GM18526 (cell line): Measurements from ENCODE around the gene FSTL4.

Experiments used
- POLR2A ChIP-seq: IDR thresholded peaks from 3 replicates; pipeline ENCODE4 v1.6.1; 2011; ENCODE audit not compliant: insufficient read length; ENCODE audit errors: extremely low read depth

The FSTL4 gene

GRCh38 chr5:133397348-133397747 lies 215.0 kb downstream of the FSTL4 start:
- TF ChIP-seq POLR2A: no peak

- no peak for TF ChIP-seq POLR2A
Observed at GRCh38 chr5:133396814-133397213, 215.5 kb downstream of the FSTL4 start.

GRCh38 chr5:133396187-133396741 lies 216.1 kb downstream of the FSTL4 start:
- TF ChIP-seq POLR2A: no peak

DNA sequence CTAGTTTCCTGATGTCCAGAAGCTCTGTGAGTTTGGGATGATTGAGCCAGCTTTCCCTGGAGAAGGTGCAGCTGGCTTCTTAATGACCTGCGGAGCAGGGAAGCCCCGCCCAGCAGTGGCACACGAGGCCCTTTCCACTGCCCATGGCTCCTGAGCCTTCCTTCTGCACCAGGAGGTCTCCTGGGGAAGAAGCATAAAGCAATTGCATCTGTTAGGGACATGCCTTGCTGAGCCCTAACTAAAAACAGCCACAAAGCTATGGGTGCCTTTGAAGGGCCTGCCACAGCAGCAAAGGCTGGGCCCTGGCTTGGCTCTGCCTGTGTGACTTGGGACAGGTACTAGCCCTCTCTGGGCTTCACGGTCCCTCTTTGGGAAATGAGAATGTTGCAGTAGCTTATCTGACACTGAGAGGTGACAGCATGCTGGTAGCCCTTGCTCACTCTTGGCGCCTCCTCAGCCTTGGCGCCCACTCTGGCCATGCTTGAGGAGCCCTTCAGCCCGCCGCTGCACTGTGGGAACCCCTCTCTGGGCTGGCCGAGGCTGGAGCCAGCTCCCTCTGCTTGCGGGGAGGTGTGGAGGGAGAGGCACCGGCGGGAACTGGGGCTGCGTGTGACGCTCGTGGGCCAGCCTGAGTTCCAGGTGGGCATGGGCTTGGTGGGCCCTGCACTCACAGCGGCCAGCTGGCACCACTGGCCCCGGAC lies 218.4 kb downstream of the FSTL4 start:
- TF ChIP-seq POLR2A: no peak

DNA sequence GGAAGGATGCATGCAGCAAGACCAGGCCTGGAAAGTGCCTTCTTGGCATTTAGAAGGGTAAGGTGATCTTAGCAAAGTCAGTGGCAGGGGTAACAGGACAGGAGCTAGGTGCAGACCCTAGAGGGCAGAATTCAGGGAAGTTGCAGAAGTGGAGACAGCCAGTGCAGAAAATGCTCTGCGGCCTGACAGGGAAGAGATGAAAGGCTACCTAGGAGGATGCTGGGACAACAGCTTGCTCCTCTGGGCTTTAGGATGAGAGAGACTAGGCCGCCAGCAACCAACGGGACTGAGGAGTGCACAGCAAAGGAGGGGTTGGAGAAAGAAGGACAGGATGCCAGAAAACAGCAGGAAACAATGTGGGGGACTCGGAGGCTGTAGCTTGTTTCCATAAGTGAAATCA lies 219.9 kb downstream of the FSTL4 start:
- TF ChIP-seq POLR2A: no peak

DNA sequence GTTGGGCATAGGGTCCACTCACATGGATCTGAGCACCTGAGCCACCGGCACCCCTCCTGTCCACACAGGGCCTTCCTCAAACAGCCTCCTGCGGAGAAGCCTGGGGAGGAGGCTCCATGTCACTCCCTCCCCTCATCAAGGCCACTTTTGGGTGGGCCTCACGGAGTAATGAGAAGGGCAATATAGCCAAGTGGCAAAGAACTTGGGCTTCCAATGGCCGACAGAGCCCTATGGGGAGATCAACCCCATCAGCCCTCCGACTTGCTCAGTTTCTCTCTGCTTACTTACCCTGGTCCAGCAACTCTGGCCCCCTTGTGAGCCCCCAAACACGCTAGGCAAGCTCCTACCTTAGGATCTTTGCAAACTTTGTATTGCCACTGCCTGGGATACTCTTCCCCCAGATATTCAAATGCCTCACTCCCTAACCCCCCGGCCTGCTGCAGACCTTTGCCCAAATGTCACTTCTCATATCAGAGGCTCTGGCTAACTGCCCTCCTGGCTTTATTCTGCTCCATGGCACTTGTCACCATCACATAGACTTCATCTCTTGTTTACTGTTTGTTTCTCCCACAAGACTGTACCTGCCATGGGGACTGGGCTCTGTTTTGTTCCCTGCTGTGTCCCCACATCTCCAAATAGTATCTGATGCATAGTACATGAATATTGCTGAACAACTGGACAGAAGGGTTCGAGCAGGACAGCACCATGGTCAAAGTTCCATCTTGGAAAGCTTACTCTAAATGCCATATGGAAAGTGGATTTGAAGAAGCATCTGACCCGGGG lies 220.8 kb downstream of the FSTL4 start:
- TF ChIP-seq POLR2A: no peak

GRCh38 chr5:133390416-133391353 lies 221.7 kb downstream of the FSTL4 start:
- no peak for TF ChIP-seq POLR2A

DNA sequence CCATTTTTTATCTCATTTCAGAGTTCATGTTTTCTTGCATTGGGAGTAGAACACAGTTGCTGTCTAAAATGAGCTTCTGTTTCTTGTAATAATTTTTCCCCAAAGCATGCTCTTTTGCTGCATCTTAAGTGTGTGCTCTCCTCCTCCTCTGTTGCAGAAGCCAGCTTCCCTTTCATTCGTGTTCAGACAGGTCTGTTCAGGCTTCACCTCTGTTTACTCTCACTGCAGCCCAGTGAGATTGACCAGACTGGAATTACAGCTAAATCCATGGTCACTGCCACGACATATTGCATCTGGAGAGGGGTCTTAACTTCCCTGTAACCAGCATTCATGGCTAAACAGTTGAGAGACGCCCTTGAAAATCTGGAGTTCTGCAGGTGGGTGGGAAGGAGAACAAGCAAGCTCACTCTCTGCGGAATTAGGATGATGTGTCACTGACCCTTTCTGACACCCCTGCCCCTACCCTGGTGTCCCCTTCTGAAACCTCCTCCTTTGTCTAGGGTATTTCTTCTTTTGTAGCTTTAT lies 223.2 kb downstream of the FSTL4 start:
- no peak for TF ChIP-seq POLR2A

DNA sequence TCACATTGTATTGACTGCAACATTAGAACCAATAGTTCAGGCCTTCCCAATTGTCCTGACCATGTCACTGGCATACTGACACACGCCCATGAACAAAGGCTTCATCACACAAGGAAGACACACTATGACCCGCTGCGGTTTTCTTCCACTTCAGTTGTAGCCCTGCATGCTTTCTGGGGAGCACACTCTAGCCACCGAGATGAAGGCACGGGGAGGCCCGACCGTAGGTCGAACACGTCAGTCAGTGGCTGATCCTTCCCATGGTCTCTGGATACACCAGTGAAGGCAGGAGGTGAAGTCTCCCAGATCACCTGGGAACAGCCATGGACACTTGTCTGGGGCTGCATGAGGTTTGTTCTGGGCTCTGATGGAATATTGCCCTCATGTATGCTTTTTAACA lies 224.7 kb downstream of the FSTL4 start:
- TF ChIP-seq POLR2A: no peak

DNA sequence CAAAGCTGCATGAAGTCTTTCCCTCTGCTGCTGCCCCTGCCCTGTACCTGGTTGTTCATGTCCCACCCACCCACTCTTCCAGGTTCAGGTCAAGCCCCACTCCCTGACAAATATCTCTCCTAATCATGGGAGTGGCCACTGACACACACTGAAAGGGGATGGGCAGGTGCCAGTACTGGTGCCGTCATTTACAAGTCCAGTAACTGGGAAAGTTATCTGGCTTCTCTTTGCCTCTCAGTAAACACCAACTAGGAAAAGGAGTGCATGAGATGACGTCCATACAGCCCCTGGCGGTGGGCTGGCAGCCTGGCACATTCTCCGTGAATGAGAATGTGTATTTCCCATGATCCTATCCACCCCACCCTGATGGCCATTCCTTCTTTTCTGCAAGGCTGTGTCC lies 225.2 kb downstream of the FSTL4 start:
- TF ChIP-seq POLR2A: no peak

DNA sequence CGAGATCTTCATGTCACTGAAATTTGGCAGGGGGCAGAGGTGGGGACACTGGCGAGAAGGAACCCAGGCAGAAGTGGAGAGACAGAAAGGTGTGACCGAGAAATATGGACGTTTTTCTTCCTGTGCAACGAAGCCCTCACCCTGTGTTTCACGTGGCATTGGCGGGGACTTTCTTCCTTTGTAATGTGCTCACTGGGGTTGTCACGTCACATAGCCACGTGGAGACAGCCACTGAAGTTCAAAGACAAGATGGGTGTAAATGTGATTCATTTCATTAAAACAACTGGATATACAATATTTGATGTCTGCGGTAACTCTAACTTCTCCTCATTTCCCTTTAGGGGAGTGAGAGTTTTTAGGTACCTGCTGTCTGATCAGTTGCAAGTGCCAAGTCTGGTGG lies 225.7 kb downstream of the FSTL4 start:
- no peak for TF ChIP-seq POLR2A

- TF ChIP-seq POLR2A: no peak
Observed at GRCh38 chr5:133385346-133385745, 227.0 kb downstream of the FSTL4 start.

DNA sequence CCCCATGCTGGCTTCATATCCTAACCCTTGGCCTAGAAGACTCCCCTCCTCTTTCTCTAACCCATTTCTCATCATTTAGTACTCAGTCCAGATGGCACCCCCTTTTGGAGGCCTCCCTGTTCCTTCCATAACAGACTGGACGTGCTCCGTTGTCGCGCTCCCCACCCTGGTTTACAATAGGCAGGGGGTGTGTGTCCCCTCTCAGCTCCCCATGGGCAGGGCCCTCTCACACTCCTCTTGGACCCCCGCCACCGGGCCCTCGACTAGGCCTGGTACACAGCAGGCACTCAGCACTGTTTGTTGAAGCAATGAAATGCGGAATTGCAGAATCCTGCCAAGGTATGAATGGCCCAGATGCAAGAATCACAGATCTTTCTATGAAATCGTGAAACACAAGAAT lies 227.4 kb downstream of the FSTL4 start:
- no peak for TF ChIP-seq POLR2A

DNA sequence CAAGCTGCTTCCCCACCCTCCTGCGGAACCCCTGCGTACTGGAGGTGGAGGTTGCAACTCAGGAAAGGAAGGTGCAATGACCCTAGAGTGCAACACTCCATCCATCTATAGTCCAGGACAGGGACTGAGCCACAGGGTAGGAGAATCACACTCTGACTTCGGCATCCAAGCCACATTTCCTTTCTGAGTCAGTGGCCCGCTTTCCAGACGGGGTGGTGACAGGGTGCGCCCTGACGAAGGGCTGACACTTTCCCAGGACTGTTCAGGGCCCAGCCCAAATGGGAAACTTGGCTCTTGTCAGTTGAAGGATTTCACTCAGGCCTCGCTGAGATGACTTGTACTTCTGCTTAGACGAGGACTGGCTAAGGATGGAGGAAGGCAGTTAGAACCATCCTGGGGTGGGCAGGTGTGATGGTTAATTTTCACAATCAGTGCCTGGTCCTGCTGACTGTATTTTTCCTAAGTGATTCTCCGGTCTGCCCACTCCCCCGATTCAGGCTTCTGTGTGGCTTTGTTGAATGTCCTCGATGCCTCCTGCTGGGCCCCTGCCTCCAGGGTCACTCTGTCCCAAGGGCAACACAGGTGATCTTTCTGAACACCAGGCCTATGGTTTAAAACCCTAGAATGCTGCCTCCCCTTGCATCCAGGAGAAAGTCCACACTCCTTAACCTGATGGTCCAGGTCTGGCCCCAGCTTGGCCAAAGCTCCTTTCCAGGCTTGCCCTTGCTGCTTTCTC lies 228.1 kb downstream of the FSTL4 start:
- no peak for TF ChIP-seq POLR2A
